Fibroblast of skin of right biceps (primary cell): Measurements from ENCODE around the gene KCNK4.
"Not testable (repeated sequence)": the region's sequence is repeated elsewhere in the genome, so short reads cannot be mapped to it uniquely, and the experiment has no call there.

Experiments
- DNase-seq: peaks from one replicate; pipeline ENCODE4 v3.0.0-alpha.2; 2013

KCNK4 gene

GRCh38 chr11:64291262-64291751 lies at the start of gene KCNK4:
Gene KCNK4 (plus strand): TSS chr11:64291302. CDS start chr11:64293019, 1,717 bp downstream.
- DNase-seq = no peak

- no peak for DNase-seq
These were observed 49.4 kb upstream of the KCNK4 start for GRCh38 chr11:64241491-64242374.

GRCh38 chr11:64243236-64243854 lies 47.8 kb upstream of the KCNK4 start:
- no peak for DNase-seq

GRCh38 chr11:64244107-64244506 lies 47.0 kb upstream of the KCNK4 start:
- no peak for DNase-seq

GRCh38 chr11:64244966-64245365 lies 46.1 kb upstream of the KCNK4 start:
- DNase-seq = no peak

GRCh38 chr11:64245401-64245796 lies 45.7 kb upstream of the KCNK4 start:
- no peak for DNase-seq

GRCh38 chr11:64245797-64246620 lies 45.1 kb upstream of the KCNK4 start:
- DNase-seq = peak; percentile 96

GRCh38 chr11:64246621-64246870 lies 44.6 kb upstream of the KCNK4 start:
- DNase-seq = not testable (repeated sequence)

GRCh38 chr11:64246871-64247728 lies 44.0 kb upstream of the KCNK4 start, which contains the start of gene PPP1R14B:
Gene PPP1R14B (minus strand): TSS chr11:64246943. CDS start chr11:64246673, 270 bp downstream.
- peak; percentile 89 for DNase-seq

GRCh38 chr11:64247729-64248531 lies 43.2 kb upstream of the KCNK4 start:
- no peak for DNase-seq

GRCh38 chr11:64248578-64248977 lies 42.5 kb upstream of the KCNK4 start:
- no peak for DNase-seq

- DNase-seq = no peak
These were observed 42.1 kb upstream of the KCNK4 start for GRCh38 chr11:64249038-64249437.

GRCh38 chr11:64249563-64250414 lies 41.3 kb upstream of the KCNK4 start:
- no peak for DNase-seq

- DNase-seq = no peak
These were observed 40.6 kb upstream of the KCNK4 start for GRCh38 chr11:64250415-64251015.

GRCh38 chr11:64251016-64251752 lies 39.9 kb upstream of the KCNK4 start, which contains the start of gene PLCB3:
Gene PLCB3 (plus strand): TSS chr11:64251530. CDS start chr11:64251650, 120 bp downstream.
- DNase-seq = peak; percentile 54

GRCh38 chr11:64251753-64252002 lies 39.4 kb upstream of the KCNK4 start:
- no peak for DNase-seq

- DNase-seq = peak; percentile 42
These were observed 38.9 kb upstream of the KCNK4 start for GRCh38 chr11:64252003-64252872.

- no peak for DNase-seq
These were observed 38.1 kb upstream of the KCNK4 start for GRCh38 chr11:64253043-64253442.
